NCI-H146 treated with DMSO at 0.1 percent for 48 hours (cell line): ENCODE measurements around the gene PTPRU.
"Not testable (repeated sequence)": the region's sequence is repeated elsewhere in the genome, so short reads cannot be mapped to it uniquely, and the experiment has no call there.

Experiments
- DNase-seq: peaks from one replicate; lab custom pipeline; 2025; ENCODE audit not compliant: unreplicated experiment; lab: John Stamatoyannopoulos, UW

The PTPRU gene

DNA sequence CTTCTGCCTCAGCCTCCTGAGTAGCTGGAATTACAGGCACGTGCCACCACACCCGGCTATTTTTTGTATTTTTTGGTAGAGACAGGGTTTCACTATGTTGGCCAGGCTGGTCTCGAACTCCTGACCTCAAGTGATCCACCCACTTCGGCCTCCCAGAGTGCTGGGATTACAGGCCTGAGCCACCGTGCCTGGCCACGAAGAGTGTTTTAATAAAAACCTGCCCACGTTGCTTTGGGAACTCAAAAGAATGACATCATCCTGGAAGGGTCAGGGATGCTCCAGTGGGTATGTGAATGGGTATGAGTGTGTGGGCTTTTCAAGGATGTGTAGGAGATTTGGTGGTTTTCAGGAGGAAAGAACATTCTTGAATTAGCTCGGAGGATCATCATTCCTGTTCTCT, 78.4 kb downstream of the PTPRU start:
- not testable (repeated sequence) for DNase-seq

DNA sequence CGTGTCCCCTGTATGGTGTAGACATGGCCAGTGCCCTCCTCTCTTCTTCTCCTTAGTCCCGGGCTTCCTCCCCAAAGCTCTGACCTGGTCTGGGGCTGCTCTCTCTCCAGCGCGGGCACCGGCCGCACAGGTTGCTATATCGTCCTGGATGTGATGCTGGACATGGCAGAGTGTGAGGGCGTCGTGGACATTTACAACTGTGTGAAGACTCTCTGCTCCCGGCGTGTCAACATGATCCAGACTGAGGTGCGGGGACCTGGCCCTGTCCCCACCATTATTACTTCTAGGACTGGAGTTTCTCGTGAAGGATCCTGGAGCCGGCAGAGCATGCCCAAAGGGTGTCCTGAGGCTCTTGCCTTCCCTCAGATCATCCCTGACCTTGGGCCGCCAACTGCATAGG, 78.9 kb downstream of the PTPRU start:
- DNase-seq: no peak

DNA sequence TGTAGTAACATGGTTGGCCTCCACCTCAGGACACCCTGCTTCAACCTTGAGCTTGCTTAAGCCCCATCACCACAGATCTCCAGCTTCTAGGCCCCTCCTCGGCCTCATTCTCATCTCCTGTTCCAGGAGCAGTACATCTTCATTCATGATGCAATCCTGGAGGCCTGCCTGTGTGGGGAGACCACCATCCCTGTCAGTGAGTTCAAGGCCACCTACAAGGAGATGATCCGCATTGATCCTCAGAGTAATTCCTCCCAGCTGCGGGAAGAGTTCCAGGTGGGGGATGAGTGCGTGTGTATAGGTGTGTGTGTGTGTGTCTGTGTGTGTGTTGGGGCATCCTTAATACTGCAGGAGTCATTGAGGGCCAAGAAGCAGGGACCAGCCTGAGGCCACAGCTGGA, 79.6 kb downstream of the PTPRU start:
- no peak for DNase-seq

DNA sequence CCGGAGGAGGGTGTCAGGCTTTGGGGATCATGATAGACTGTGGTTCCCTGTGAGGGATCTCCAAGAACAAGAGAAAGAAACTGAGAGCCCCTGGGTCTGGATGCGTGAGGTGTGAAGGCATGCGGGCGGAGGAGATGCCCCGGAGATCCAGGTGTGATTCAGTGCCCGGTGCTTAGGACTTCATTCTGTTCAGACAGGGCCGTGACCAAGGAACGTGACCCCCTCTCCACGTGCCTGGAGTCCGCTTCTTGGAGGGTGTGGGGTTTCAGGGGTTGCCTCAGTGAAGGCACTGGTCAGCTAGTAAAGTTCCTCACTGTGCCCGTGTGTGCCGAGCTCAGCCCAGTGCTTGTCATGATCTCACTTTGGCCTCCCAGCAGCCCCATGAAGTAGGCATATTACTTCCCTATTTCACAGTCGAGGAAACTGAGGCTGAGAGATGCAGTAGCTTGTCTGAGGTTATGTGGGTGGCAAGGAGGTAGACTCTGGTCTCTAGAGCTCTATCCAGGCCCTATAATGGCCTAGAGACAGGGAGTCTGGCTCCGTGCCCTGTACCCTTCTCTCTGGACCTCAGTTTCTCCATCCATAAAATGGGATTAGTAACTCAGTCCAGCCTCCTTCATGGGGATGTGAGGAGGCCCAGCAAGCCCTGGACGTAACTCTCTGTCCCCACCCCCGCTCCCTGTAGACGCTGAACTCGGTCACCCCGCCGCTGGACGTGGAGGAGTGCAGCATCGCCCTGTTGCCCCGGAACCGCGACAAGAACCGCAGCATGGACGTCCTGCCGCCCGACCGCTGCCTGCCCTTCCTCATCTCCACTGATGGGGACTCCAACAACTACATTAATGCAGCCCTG, 81.0 kb downstream of the PTPRU start:
- no peak for DNase-seq

DNA sequence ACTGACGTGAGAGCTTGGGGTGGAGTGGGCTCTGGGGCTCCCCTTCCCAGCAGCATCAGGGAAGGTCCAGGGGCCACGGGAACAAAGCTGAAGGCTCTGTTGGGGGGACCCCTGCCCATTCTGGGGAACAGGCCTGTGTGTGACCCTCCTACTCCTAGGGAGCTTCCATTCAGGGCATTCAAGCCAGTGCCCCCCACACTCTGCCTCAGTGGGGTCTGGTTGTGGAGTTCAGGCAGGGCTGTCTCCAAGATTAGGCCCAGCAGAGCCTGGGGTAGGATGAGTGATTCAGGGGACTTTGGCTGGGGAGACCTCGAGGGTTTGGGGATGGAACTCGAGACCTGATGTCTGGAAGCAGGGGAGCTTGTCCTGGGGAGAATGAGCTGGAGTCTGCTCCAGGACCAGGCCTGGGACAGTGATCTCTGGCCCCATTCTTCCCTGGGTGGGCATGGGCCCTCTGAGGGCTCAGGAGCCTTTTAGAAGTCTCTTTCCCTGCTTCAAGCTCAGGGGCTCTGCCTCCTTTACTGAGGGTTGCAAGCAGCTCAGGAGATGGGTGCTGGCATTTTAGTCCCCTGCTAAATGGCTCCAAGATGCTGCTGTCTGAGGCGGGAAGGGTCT, 81.7 kb downstream of the PTPRU start:
- DNase-seq: no peak

DNA sequence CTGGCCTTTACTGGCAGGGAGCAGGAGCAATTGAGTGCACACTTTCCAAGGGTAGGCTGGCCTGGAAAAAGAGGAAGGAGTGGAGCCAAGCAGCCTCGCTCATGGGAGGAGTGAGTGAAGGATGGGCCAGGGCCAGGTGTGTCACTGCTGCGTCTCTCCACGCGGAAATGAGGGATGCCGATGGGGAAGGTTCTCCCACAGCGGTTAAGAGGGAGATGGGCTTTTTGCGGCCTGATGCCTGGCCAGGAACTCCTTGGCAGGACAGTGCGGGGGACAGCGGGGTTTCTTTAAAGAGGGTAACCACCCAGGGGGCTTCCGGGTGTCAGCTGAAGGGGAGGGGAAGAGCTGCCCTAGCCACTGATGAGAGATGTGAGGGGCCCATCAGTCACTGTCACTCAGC, 82.4 kb downstream of the PTPRU start:
- no peak for DNase-seq

DNA sequence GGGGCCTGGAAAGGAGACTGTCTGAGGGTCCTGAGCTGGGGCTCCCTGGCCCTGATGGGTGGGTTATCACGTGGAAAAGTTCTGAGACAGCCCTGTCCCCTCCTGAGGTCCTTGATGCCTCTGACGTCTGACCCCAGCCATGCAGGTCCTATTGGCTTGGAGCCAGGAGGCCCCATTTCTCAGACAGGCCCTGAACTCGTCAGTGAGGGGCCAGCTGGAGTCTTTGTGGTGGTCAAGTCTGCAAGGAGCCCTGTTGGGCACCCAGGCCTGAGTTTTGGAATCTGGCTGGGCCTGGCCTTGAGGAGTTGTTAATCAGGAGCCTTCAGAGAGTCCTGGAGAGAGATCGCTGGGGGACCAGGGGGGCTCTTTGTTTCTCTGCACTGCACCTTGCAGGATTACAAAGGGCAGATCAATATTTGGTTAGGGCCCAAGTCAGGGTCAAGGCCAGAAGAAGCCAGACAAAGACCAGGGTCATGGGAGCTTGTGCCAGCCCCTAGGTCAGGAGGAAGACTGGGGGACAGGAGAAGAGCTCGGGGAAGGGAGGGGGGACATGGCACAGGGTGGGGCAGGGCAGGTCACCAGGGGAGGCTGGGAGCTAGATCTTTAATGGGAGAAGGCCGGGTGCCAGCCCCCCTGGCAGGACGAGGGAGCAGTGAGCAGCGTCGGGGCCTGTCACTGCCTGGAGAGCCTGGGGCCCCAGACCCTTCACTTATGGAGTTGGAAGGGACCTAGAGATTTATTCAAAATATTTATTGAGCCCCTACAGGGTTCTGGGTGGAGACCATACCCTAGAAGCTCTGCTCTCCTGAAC, 83.2 kb downstream of the PTPRU start:
- DNase-seq: no peak

DNA sequence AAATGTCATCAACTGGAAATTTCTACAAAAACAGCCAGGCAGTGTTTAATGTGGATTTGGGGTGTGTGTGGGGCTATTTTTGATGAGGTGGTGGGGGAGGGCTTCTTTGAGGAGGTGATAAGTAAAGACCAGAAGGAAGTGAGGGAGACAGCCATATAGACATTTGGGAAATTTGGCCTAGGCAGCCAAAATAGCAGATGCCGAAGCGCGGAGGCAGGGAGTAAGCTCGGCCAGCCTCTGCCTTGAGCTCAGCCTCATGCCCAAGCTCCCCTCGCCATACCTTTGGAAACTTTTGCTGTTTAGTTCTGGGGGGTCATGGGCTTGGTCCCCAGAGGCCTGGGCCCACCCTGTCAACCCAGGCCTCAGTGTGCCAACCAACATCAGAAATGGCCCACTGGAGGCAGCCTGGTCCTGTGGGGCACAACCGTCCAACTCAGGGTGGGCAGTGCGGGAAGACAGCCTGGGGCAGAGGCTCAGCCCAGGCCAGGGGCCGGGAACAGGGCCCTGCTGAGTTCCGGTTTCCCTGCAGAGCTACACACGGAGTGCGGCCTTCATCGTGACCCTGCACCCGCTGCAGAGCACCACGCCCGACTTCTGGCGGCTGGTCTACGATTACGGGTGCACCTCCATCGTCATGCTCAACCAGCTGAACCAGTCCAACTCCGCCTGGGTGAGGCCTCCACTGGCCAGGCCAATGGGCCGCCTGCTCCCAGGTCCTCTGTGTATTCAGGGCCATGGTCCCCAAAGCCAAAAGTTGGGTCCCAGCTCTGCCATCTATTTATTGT, 84.0 kb downstream of the PTPRU start:
- no peak for DNase-seq

DNA sequence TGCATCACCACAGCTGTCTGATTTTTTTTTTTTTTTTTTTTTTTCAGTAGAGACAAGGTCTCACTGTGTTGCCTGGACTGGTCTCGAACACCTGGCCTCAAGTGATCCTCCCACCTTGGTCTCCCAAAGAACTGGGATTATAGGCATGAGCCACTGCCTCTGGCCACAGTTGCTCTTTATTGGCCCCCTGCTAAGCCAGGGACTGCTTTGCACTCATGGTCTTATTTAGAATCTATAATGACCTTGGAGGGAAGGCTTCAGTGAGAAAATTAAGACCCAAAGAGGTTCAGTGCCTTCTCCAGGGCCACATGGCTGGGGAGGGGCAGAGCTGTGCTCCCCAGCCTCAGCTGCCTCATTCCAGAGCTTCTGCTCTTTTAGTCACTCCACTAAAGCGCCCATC, 84.9 kb downstream of the PTPRU start:
- DNase-seq: no peak

DNA sequence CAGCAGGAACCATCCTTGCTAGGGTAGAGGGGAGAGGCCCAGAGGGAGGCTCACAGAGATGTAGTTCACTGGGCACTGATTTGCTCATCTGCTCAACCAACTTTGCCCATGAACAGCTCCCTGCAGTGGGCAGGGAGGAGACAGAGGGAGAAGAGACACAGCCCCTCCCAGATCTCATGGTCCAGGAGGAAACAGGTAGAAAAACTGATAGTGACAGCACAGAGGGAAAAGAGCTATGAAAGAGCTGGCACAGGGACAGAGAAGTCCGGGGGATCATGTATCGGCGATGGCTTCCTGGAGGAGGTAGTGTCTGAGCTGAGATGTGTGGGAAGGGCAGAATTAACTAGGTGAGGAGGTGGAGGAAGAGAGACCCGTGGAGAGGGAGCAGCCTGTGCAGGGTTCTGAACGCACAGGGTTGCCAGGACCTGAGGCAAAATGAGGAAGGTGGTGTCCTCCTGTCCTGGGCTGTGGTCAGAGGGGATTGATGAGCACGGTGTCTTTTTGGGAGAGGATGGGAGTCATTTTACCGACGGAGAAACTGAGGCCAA, 85.9 kb downstream of the PTPRU start:
- DNase-seq: no peak

DNA sequence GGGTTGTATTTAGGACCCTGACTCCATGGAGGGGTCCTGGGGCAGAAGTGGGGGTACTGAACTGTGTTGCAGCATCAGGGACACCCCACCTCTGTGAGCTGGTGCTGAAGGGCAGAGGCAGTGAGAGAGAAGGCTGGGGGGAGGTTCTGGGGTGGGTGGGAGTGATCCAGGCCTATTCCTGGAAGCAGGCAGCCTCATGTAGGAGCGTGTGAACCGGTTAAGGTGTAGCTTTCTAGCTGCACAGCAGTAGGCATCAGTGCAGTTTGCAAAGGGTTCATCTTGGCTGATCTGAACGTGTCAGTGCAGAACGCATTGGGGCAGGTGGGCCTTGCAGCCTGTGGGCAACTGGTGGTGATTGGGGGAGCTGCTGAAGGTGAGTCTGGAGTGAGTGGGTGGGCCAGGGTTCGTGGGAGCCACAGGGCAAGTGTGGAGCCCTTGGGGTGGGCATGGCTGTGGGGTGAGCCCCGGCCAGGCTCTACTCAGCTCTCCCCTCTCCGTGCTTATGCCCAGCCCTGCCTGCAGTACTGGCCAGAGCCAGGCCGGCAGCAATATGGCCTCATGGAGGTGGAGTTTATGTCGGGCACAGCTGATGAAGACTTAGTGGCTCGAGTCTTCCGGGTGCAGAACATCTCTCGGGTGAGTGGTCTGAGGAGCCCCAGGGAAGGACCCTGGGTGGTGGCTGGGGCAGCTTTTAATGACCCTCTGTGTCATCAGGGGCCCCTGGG, 86.7 kb downstream of the PTPRU start:
- no peak for DNase-seq

DNA sequence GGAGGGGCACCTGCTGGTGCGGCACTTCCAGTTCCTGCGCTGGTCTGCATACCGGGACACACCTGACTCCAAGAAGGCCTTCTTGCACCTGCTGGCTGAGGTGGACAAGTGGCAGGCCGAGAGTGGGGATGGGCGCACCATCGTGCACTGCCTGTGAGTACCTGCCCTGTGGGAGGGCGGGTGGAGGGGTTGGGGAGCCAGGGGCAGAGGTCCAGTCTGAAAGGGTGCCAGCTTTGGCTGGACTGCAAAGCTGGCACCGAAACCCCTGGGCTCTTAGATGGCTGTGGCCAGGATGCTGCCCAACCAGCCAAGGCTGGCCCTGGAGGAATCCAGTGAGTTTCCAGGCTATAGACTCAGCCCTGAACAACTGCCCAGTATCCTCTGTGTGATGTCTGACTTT, 87.3 kb downstream of the PTPRU start:
- no peak for DNase-seq

DNA sequence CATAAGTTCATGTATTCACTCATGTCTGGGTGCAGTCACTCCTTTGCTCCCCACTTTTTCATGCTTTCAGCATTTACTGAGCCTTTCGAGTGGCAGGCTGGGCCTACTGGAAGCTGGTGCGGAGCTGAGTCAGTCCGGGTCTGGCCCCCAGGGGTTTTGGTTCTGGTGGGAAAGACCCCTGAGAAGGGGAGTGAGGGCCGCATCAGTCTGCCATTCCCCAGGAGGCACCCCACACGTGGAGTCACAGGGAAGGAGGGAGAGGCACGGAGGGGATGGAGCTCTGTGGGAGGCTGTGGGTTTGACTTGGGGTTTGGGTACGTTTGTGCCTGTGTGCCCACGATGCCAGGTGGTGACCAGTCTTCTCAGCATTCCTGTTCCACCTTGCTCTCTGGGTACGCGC, 87.9 kb downstream of the PTPRU start:
- no peak for DNase-seq

DNA sequence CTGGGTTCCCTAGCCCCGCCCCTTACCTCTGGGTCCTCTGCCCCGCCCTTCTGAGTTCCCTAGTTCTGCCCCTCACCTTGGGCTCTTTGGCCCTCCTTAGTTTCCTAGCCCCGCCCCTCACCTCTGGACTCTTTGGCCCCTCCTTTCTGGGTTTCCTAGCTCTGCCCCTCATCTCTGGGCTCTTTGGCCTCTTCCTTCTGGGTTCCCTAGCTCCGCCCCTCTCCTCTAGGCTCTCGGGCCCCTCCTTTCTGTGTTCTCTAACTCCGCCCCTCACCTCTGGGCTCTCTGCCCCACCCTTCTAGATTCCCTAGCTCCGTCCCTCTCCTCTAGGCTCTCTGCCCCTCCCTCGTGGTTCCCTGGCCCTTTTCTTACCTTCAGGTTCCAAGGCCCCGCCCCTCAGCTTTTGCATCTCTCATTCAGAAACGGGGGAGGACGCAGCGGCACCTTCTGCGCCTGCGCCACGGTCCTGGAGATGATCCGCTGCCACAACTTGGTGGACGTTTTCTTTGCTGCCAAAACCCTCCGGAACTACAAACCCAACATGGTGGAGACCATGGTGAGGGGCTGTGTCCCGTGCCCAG, 88.5 kb downstream of the PTPRU start:
- no peak for DNase-seq

DNA sequence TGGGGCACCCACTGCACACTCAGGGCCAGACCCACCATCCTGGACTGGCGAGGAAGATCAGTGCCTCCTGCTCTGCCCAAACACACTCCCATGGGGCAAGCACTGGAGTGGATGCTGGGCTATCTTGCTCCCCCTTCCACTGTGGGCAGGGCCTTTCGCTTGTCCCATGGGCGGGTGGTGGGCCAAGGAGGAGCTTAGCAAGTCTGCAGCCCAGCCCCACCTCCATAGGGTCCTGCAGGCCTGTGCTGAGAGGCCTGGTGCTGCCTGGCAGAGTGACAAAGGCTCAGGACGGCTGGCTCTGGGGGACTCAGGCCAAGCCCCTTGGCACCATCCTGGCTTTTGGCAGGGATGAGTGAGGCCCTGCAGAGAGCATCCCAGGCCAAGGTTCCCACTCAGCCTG, 89.4 kb downstream of the PTPRU start:
- no peak for DNase-seq

DNA sequence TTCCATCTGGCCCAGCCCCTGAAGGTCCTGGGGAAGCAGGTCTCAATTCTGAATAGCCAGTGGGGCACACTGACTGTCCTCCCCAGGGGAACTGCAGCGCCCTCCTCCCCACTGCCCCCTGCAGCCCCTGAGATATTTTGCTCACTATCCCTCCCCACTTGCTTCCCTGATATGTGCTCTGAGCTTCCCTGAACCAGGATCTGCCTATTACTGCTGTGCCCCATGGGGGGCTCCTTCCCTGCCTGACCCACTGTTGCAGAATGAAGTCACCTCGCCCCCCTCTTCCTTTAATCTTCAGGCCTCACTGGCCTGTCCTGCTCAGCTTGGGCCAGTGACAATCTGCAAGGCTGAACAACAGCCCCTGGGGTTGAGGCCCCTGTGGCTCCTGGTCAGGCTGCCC, 89.8 kb downstream of the PTPRU start:
- DNase-seq: no peak

DNA sequence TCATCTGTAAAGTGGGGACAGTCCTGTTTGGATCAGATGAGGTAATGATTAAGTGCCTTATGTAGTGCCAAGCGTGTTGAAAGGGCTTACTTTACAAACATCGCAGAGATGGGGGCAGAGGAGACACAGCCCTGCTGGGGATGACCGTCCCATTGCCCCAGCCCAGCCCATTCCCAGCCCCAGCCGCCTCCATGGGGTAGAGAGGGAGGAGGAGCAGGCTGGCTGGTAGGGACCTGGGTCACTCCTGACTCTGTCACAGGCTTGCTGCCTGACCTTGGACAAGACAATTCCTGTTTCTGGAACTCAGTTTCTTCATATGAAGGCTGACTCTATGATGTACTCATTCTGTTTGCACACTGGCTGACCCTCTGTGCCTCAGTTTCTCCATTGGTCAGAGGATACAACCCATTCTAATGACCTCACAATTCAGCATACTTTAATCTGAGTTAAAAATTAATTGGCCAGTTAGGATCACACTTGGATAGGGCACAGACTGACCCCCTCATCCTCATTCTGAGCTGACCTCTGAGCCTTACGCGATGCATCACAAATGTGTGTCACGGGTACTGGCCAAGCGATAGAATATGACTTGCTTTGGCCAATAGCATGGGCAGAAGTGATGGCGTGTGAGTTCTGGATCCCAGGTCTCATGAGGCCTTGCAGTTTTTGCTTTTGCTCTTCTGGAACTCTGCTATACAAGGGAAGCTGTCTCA, 91.1 kb downstream of the PTPRU start:
- DNase-seq: no peak

DNA sequence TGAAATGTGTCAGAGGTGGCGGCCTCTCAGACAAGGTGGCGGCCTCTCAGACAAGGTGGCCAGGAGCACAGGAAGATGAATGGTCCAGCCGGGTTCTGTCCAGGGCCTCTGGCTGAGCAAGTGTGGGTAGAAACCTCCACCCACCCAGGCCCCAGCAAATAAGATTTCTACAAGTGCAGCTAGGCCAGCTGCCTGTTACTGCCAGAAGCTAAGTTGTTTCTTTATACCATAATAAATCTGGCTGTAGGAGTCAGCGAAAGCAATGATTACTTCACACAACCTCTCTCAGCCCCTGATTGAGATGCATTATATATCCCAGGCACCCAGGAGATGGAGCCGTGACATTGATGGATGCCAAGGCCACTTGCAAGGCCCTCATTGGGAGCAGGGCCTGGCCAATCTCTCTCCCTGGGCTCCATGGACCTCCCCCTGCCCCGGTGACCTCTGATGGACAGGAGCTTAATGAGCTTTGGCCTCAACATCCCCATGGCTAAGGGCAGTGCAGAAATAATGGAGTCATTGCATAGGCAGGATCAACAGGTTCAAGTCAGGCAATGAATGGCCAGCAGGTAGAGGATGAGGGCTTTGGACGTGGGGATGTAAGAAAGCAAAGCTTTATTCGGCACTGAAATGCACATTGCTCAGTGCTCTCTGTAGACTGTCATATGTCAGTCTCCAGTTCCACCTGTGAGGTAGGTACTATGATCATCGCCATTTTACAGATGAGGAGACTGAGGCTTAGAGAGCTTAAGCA, 92.9 kb downstream of the PTPRU start:
- no peak for DNase-seq

DNA sequence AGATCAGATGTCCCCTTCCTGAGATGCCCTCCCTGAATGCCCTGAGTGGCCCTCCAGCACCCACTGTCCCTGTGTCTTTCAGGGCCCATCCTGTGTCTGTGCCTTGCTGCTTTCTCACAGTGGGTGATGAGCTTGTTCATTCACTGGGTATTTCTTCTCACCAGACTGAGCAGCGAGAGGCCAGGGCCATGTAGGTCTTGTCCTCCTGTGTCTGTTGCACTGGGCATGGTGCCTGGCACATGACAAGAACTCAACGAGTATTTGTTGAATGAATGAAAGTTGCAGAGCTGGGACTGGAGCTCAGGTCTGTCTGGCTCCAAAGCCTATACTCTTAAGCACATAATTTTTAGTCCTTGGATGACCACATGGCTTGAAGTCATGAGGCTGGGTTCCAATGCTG, 93.8 kb downstream of the PTPRU start:
- DNase-seq: no peak
